Right kidney (tissue), 1 donor: Measurements from ENCODE around the gene C20orf204.

Experiments
- DNase-seq: peaks from one replicate; pipeline ENCODE4 v3.0.0-alpha.2; 2016

C20orf204 gene

GRCh38 chr20:64071341-64072332 lies 35.7 kb downstream of the C20orf204 start:
- no peak for DNase-seq

GRCh38 chr20:64072498-64073063 lies 36.6 kb downstream of the C20orf204 start:
- DNase-seq: no peak

- no peak for DNase-seq
These were observed 37.6 kb downstream of the C20orf204 start for GRCh38 chr20:64073476-64074183.

GRCh38 chr20:64074184-64074789 lies 38.3 kb downstream of the C20orf204 start:
- no peak for DNase-seq

GRCh38 chr20:64074963-64075362 lies 39.0 kb downstream of the C20orf204 start:
- DNase-seq: no peak

- DNase-seq: no peak
These were observed 39.6 kb downstream of the C20orf204 start for GRCh38 chr20:64075556-64075955.

GRCh38 chr20:64076061-64076997 lies 40.3 kb downstream of the C20orf204 start:
- no peak for DNase-seq

GRCh38 chr20:64077094-64077493 lies 41.1 kb downstream of the C20orf204 start:
- DNase-seq: no peak

- DNase-seq: no peak
These were observed 41.5 kb downstream of the C20orf204 start for GRCh38 chr20:64077541-64077875.

- no peak for DNase-seq
These were observed 42.0 kb downstream of the C20orf204 start for GRCh38 chr20:64077876-64078551.

- peak; percentile 9 for DNase-seq
These were observed 42.9 kb downstream of the C20orf204 start for GRCh38 chr20:64078934-64079272.

- DNase-seq: peak; percentile 67
These were observed 43.5 kb downstream of the C20orf204 start, which contains the start of gene RGS19 for GRCh38 chr20:64079273-64080012. Gene RGS19, minus strand, starts transcription at chr20:64079518. Its CDS starts 2,632 bp downstream, at chr20:64076886.

- DNase-seq: peak; percentile 65
These were observed 44.2 kb downstream of the C20orf204 start, which contains the start of gene OPRL1 for GRCh38 chr20:64080013-64080812. Gene OPRL1, plus strand, starts transcription at chr20:64080082. Its CDS starts 12,639 bp downstream, at chr20:64092721.

GRCh38 chr20:64080813-64081623 lies 45.0 kb downstream of the C20orf204 start:
- DNase-seq: no peak

GRCh38 chr20:64081624-64081964 lies 45.6 kb downstream of the C20orf204 start:
- no peak for DNase-seq

GRCh38 chr20:64082126-64082731 lies 46.2 kb downstream of the C20orf204 start:
- DNase-seq: peak; percentile 22

GRCh38 chr20:64082820-64083377 lies 46.9 kb downstream of the C20orf204 start:
- no peak for DNase-seq
